Measurements from ENCODE around the gene PAX6.

DNA sequence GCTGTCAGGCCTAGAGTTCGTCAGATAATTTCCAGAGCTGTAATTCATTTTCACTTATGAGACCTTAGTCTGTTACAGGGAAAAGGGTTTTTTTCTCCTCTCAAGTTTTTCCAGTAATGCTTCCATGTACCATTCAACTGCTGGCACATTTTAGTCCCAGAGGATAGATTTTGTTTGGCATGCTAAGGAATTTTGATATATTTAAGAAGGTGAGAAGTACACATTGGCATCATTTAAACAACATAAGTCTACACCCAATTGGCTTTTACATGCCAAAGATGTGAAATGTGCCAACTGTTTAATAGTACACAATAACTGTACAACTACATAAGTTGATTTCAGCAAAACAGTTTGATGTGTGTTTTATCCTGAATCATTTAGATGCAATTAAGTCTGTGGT, 71.0 kb downstream of the PAX6 start:
- TF ChIP-seq, protein P1, sequence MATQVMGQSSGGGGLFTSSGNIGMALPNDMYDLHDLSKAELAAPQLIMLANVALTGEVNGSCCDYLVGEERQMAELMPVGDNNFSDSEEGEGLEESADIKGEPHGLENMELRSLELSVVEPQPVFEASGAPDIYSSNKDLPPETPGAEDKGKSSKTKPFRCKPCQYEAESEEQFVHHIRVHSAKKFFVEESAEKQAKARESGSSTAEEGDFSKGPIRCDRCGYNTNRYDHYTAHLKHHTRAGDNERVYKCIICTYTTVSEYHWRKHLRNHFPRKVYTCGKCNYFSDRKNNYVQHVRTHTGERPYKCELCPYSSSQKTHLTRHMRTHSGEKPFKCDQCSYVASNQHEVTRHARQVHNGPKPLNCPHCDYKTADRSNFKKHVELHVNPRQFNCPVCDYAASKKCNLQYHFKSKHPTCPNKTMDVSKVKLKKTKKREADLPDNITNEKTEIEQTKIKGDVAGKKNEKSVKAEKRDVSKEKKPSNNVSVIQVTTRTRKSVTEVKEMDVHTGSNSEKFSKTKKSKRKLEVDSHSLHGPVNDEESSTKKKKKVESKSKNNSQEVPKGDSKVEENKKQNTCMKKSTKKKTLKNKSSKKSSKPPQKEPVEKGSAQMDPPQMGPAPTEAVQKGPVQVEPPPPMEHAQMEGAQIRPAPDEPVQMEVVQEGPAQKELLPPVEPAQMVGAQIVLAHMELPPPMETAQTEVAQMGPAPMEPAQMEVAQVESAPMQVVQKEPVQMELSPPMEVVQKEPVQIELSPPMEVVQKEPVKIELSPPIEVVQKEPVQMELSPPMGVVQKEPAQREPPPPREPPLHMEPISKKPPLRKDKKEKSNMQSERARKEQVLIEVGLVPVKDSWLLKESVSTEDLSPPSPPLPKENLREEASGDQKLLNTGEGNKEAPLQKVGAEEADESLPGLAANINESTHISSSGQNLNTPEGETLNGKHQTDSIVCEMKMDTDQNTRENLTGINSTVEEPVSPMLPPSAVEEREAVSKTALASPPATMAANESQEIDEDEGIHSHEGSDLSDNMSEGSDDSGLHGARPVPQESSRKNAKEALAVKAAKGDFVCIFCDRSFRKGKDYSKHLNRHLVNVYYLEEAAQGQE (IDR thresholded peaks at IDR 0.05; ENCODE audit: insufficient read depth in 1 of 2, low read depth in 2 of 2, low read length in 1 of 2): no peak
- TF ChIP-seq, protein P2, sequence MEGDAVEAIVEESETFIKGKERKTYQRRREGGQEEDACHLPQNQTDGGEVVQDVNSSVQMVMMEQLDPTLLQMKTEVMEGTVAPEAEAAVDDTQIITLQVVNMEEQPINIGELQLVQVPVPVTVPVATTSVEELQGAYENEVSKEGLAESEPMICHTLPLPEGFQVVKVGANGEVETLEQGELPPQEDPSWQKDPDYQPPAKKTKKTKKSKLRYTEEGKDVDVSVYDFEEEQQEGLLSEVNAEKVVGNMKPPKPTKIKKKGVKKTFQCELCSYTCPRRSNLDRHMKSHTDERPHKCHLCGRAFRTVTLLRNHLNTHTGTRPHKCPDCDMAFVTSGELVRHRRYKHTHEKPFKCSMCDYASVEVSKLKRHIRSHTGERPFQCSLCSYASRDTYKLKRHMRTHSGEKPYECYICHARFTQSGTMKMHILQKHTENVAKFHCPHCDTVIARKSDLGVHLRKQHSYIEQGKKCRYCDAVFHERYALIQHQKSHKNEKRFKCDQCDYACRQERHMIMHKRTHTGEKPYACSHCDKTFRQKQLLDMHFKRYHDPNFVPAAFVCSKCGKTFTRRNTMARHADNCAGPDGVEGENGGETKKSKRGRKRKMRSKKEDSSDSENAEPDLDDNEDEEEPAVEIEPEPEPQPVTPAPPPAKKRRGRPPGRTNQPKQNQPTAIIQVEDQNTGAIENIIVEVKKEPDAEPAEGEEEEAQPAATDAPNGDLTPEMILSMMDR (IDR thresholded peaks at IDR 0.05): no peak
